Smooth muscle cell (in vitro differentiated cells): ENCODE results near the gene RFPL2. TPM values are rescaled to one million over a fixed set of nuclear protein-coding genes. Genes with fewer than 3 reads are reported as not detected.

Experiments used
- DNase-seq: peaks from one replicate; lab custom pipeline; 2025; ENCODE audit not compliant: unreplicated experiment; lab: John Stamatoyannopoulos, UW
- H2AFZ ChIP-seq: fragments of 200-600 bp; sonication (generic); 2 replicates; pipeline ENCODE4 v1.6.0; 2016; ENCODE audit warnings: antibody characterized with exemption, low read depth, mild to moderate bottlenecking
- H3F3A ChIP-seq: fragments of 200-600 bp; sonication (generic); 2 replicates; pipeline ENCODE4 v1.6.0; 2017; ENCODE audit warnings: antibody characterized with exemption, low read depth
- H3K27ac ChIP-seq: fragments of 200-600 bp; sonication (generic); 2 replicates; pipeline ENCODE4 v1.5.1; 2016; ENCODE audit warnings: low read depth, mild to moderate bottlenecking
- H3K27me3 ChIP-seq: fragments of 200-600 bp; sonication (generic); 2 replicates; pipeline ENCODE4 v1.6.1; 2016; ENCODE audit warnings: low read depth, mild to moderate bottlenecking
- H3K36me3 ChIP-seq: fragments of 200-600 bp; sonication (generic); 2 replicates; pipeline ENCODE4 v1.5.1; 2016; ENCODE audit warnings: low read depth
- H3K4me1 ChIP-seq: fragments of 200-600 bp; sonication (generic); 2 replicates; pipeline ENCODE4 v1.5.1; 2016; ENCODE audit warnings: low read depth
- H3K4me2 ChIP-seq: fragments of 200-600 bp; sonication (generic); 2 replicates; pipeline ENCODE4 v1.6.0; 2016; ENCODE audit warnings: mild to moderate bottlenecking
- H3K4me3 ChIP-seq: fragments of 200-600 bp; sonication (generic); 2 replicates; pipeline ENCODE4 v1.5.1; 2016; ENCODE audit warnings: mild to moderate bottlenecking
- H3K79me2 ChIP-seq: fragments of 200-600 bp; sonication (generic); 2 replicates; pipeline ENCODE4 v1.6.0; 2016; ENCODE audit warnings: low read depth, mild to moderate bottlenecking
- H3K9ac ChIP-seq: fragments of 200-600 bp; sonication (generic); 2 replicates; pipeline ENCODE4 v1.6.0; 2016; ENCODE audit warnings: low read depth
- H3K9me3 ChIP-seq: fragments of 200-600 bp; sonication (generic); replicated peaks from 2 replicates; pipeline ENCODE4 v1.5.1; 2016; ENCODE audit warnings: low read depth
- H4K20me1 ChIP-seq: fragments of 200-600 bp; sonication (generic); 2 replicates; pipeline ENCODE4 v1.6.0; 2016; ENCODE audit warnings: low read depth
- CTCF ChIP-seq: fragments of 200-600 bp; sonication (generic); IDR thresholded peaks from 2 replicates; pipeline ENCODE4 v1.5.1; 2017; ENCODE audit warnings: borderline replicate concordance, mild to moderate bottlenecking, antibody characterized with exemption; ENCODE audit not compliant: insufficient read depth, poor library complexity, severe bottlenecking
- WGBS: methylation state at CpG from one replicate; pipeline ENCODE4 v1.1.7; 2016; ENCODE audit warnings: low lambda C conversion rate; 5-methylcytosine and 5-hydroxymethylcytosine counted together
- polyA plus RNA-seq: library from polyadenylated mRNA; unstranded; fragments of >200 nt; fragmentation: Nextera tagmentation; extraction: Ambion mirVana; gene quantifications from 2 replicates; pipeline ENCODE4 v1.2.1, GENCODE V29; 2016
- total RNA-seq: library from RNA; depleted of rRNA; stranded (reverse); fragments of >200 nt; gene quantifications from 2 replicates; pipeline ENCODE4 v1.2.3, GENCODE V29; 2014

RFPL2 gene
- total and polyA plus RNA-seq, 2 experiments from 2014 or later = not detected

- Histone ChIP-seq H3K9ac (no peak overlapping the region), H3F3A (no peaks in the 10 kb centered on the region), H3K27ac (no peak overlapping the region), H3K79me2 (no peaks in the 10 kb centered on the region), H3K4me1 (no peaks in the 10 kb centered on the region), H3K36me3 (no peaks in the 10 kb centered on the region), H3K27me3 (peaks cover 16% of the 10 kb centered on the region), H3K4me2 (no peak overlapping the region), H2AFZ (no peak overlapping the region), H3K4me3 (no peak overlapping the region), H4K20me1 (no peaks in the 10 kb centered on the region), H3K9me3 (no peaks in the 10 kb centered on the region)
- no peak for DNase-seq
- 84% methylated on average over 5 of the region's 5 CpGs for WGBS
- TF ChIP-seq CTCF = no peak
Measured at GRCh38 chr22:32246166-32246565, 41.3 kb upstream of the RFPL2 start.

- no peaks in the 10 kb centered on the region for H3K9me3 ChIP-seq
- no peaks in the 10 kb centered on the region for H3F3A ChIP-seq
- H4K20me1 ChIP-seq = no peaks in the 10 kb centered on the region
- H3K27ac ChIP-seq = no peak overlapping the region
- no peak overlapping the region for H3K4me3 ChIP-seq
- H3K27me3 ChIP-seq = peaks cover 16% of the 10 kb centered on the region
- H3K36me3 ChIP-seq = no peaks in the 10 kb centered on the region
- H3K4me1 ChIP-seq = no peaks in the 10 kb centered on the region
- H3K79me2 ChIP-seq = no peaks in the 10 kb centered on the region
- H3K4me2 ChIP-seq = no peak overlapping the region
- no peak for DNase-seq
- TF ChIP-seq CTCF = no peak
- H2AFZ ChIP-seq = no peak overlapping the region
- H3K9ac ChIP-seq = no peak overlapping the region
- 86% methylated on average over 3 of the region's 3 CpGs for WGBS
Measured at GRCh38 chr22:32245042-32245441, 40.2 kb upstream of the RFPL2 start.

GRCh38 chr22:32244547-32244946, 39.7 kb upstream of the RFPL2 start:
- Histone ChIP-seq H3K9ac (no peak overlapping the region), H3K36me3 (no peaks in the 10 kb centered on the region), H4K20me1 (no peaks in the 10 kb centered on the region), H3K27ac (no peak overlapping the region), H3K79me2 (no peaks in the 10 kb centered on the region), H3F3A (no peaks in the 10 kb centered on the region), H3K27me3 (peaks cover 16% of the 10 kb centered on the region), H3K9me3 (no peaks in the 10 kb centered on the region), H2AFZ (no peak overlapping the region), H3K4me1 (no peaks in the 10 kb centered on the region), H3K4me3 (no peak overlapping the region), H3K4me2 (no peak overlapping the region)
- WGBS = 87% methylated on average over 1 of the region's 1 CpG
- DNase-seq = no peak
- no peak for TF ChIP-seq CTCF

GRCh38 chr22:32240461-32240860, 35.6 kb upstream of the RFPL2 start:
- no peaks in the 10 kb centered on the region for H3F3A ChIP-seq
- H3K27ac ChIP-seq = no peak overlapping the region
- no peak overlapping the region for H2AFZ ChIP-seq
- no peaks in the 10 kb centered on the region for H3K79me2 ChIP-seq
- DNase-seq = no peak
- H3K4me1 ChIP-seq = no peaks in the 10 kb centered on the region
- H3K9me3 ChIP-seq = no peaks in the 10 kb centered on the region
- H3K36me3 ChIP-seq = no peaks in the 10 kb centered on the region
- peaks cover 5% of the 10 kb centered on the region for H3K27me3 ChIP-seq
- no peak overlapping the region for H3K9ac ChIP-seq
- H3K4me3 ChIP-seq = no peak overlapping the region
- TF ChIP-seq CTCF = no peak
- 98% methylated on average over 2 of the region's 2 CpGs for WGBS
- no peaks in the 10 kb centered on the region for H4K20me1 ChIP-seq
- no peak overlapping the region for H3K4me2 ChIP-seq
